Bladder microvascular endothelial cell (primary cell): Measurements from ENCODE around the gene CYP4A22. TPM values are rescaled to one million over a fixed set of nuclear protein-coding genes. Genes with fewer than 3 reads are reported as not detected.

Source experiments
- total RNA-seq: library from RNA; depleted of rRNA; stranded (reverse); fragments of >200 nt; gene quantifications from 2 replicates; pipeline ENCODE4 v1.2.3, GENCODE V29; 2014

The CYP4A22 gene
- total RNA-seq, result not detected in 2 replicates

DNA sequence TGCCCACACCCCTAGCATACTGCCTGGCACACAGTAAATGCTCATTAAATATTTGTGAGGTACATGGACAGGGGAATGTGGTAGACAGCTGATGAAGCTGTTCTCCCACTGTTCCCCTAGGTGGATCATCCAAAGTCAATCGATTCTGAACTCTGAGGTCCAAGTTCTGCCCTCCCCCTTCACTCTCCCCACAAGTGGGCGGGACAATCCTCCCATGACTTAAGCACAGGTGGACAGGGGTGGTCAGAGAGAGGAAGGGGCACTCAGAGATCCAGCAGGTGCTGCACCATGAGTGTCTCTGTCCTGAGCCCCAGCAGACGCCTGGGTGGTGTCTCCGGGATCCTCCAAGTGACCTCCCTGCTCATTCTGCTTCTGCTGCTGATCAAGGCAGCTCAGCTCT, at the start of gene CYP4A22:
Gene CYP4A22, plus strand, starts transcription at position 244 of the 400 bp plus-strand sequence. Its CDS starts 45 bp downstream, at position 289.

GRCh38 chr1:47189844-47190508, 52.7 kb downstream of the CYP4A22 start, which contains the start of gene PDZK1IP1:
Gene PDZK1IP1 (minus strand): TSS chr1:47190036. CDS start chr1:47189932, 104 bp downstream.

Other genes starting within 250 kb of the CYP4A22 start
- not detected in 2 replicates for gene CYP4A11, start 196.0 kb upstream of the CYP4A22 start, total RNA-seq
- 0.65 and 18.4 TPM in 2 replicates for gene CYP4X1, start 113.8 kb upstream of the CYP4A22 start, total RNA-seq
- 0.19 TPM in 1 of 2 replicates, not detected in the other for gene CYP4Z1, start 70.2 kb upstream of the CYP4A22 start, total RNA-seq
- 0.16 TPM in 1 of 2 replicates, not detected in the other for gene PDZK1IP1, start 52.6 kb downstream of the CYP4A22 start, total RNA-seq
- gene TAL1, start 94.8 kb downstream of the CYP4A22 start, total RNA-seq, result 22.8 and 47.3 TPM in 2 replicates
- gene STIL, start 176.7 kb downstream of the CYP4A22 start, total RNA-seq, result 7.0 and 7.7 TPM in 2 replicates
- 55.2 and 121 TPM in 2 replicates for gene CMPK1, start 196.3 kb downstream of the CYP4A22 start, total RNA-seq